SK-N-MC (cell line): Measurements from ENCODE around the gene SLC43A2.

Source experiments
- EZH2 ChIP-seq: fragments of 200-600 bp; sonication (generic); IDR thresholded peaks from one replicate; pipeline ENCODE4 v1.6.1; 2017; ENCODE audit warnings: antibody characterized with exemption
- FOXP2 ChIP-seq: optimal IDR thresholded peaks from 2 replicates; pipeline ENCODE3; 2011; ENCODE audit warnings: mild to moderate bottlenecking, moderate library complexity; ENCODE audit not compliant: insufficient read depth; ENCODE audit errors: extremely low read length, control extremely low read depth
- POLR2AphosphoS5 ChIP-seq: IDR thresholded peaks from 2 replicates; pipeline ENCODE4 v1.6.1; 2012; ENCODE audit warnings: mild to moderate bottlenecking, low read depth, low read length, borderline replicate concordance

- TF ChIP-seq POLR2AphosphoS5 (no peak), EZH2 (no peak), FOXP2 (no peak)
These were observed 92.9 kb downstream of the SLC43A2 start for GRCh38 chr17:1535737-1536136.
